Spleen (tissue), 11 donors: ENCODE measurements around the gene TEAD1. TPM values are rescaled to one million over a fixed set of nuclear protein-coding genes. Genes with fewer than 3 reads are reported as not detected.

ENCODE experiments used
- DNase-seq: peaks from one replicate; pipeline ENCODE4 v3.0.0-alpha.2; 2020
- H3K27ac ChIP-seq, 8 donors: fragments of 200-600 bp; sonication (generic) in 7 of 8; 1 replicate in 4 of 8; 2 replicates in 4 of 8; pipeline versions ENCODE4 v1.5.0 to v1.8.0; 2016 to 2021; ENCODE audit warnings: inconsistent platforms in 4 of 8, mild to moderate bottlenecking in 4 of 8, moderate library complexity in 1 of 8
- H3K27me3 ChIP-seq, 7 donors: fragments of 200-600 bp; sonication (generic) in 6 of 7; replicated peaks in 1 of 7; 1 replicate in 4 of 7; 2 replicates in 3 of 7; pipeline versions ENCODE4 v1.5.0 to v1.8.0; 2016 to 2021; ENCODE audit warnings: inconsistent platforms in 3 of 7, mild to moderate bottlenecking in 1 of 7
- H3K36me3 ChIP-seq, 6 donors: fragments of 200-600 bp; sonication (generic) in 5 of 6; 1 replicate in 4 of 6; 2 replicates in 2 of 6; pipeline versions ENCODE4 v1.5.0 to v1.8.0; 2016 to 2021; ENCODE audit warnings: inconsistent platforms in 2 of 6
- H3K4me1 ChIP-seq, 6 donors: fragments of 200-600 bp; sonication (generic) in 5 of 6; 1 replicate in 3 of 6; 2 replicates in 3 of 6; pipeline versions ENCODE4 v1.5.0 to v1.8.0; 2016 to 2021; ENCODE audit warnings: inconsistent platforms in 3 of 6
- H3K4me3 ChIP-seq, 8 donors: fragments of 200-600 bp; sonication (generic) in 7 of 8; 1 replicate in 4 of 8; 2 replicates in 4 of 8; pipeline versions ENCODE4 v1.5.0 to v1.8.0; 2016 to 2021; ENCODE audit warnings: inconsistent platforms in 4 of 8, mild to moderate bottlenecking in 4 of 8, moderate library complexity in 2 of 8
- H3K9me3 ChIP-seq, 8 donors: fragments of 200-600 bp; sonication (generic) in 7 of 8; 1 replicate in 4 of 8; 2 replicates in 4 of 8; pipeline versions ENCODE4 v1.5.0 to v1.8.0; 2016 to 2021; ENCODE audit warnings: inconsistent platforms in 4 of 8
- CTCF ChIP-seq, 11 experiments: fragments of 200-600 bp in 7 of 11; fragments of 450-650 bp in 4 of 11; sonication (generic) in 4 of 11; IDR thresholded peaks in 8 of 11; conservative IDR thresholded peaks in 3 of 11; 1 replicate in 7 of 11; 2 replicates in 4 of 11; pipeline versions ENCODE4 v1.4.0 to v1.8.0; 2016 to 2021; ENCODE audit warnings: antibody characterized with exemption in 11 of 11, inconsistent platforms in 4 of 11, mild to moderate bottlenecking in 1 of 11
- POLR2A ChIP-seq, 3 donors: fragments of 450-650 bp; IDR thresholded peaks; one replicate each; pipeline ENCODE4 v1.5.1; 2017; ENCODE audit warnings: antibody characterized with exemption in 3 of 3, mild to moderate bottlenecking in 1 of 3
- POLR2AphosphoS5 ChIP-seq, 3 donors: sonication (generic); formaldehyde crosslinking; IDR thresholded peaks; one replicate each; pipeline ENCODE4 v1.5.1; 2017; ENCODE audit warnings: antibody characterized with exemption in 3 of 3
- WGBS, 5 donors: extraction: QIAGEN DNeasy Blood & Tissue Kit in 3 of 5; methylation state at CpG; one replicate each; pipeline versions ENCODE4 v1.1.5 to v1.1.7; 2013 to 2018; 5-methylcytosine and 5-hydroxymethylcytosine counted together
- intact Hi-C: fragments of 100-400 bp; cut with DNase I; formaldehyde crosslinking; loops from one replicate; pipeline ENCODE4 v1.15.0; 2023; ENCODE audit warnings: low total_unique reads
- polyA plus RNA-seq, 3 donors: library from polyadenylated mRNA; stranded (reverse); fragments of 200-250 nt; gene quantifications; one replicate each; pipeline ENCODE4 v1.2.1, GENCODE V29; 2013
- small RNA-seq, 4 donors: library from RNA; depleted of rRNA; stranded (forward); fragments of <200 nt; gene quantifications; one replicate each; pipeline ENCODE3, GENCODE V24; 2016
- total RNA-seq, 7 donors: library from RNA; depleted of rRNA in 3 of 7; stranded (reverse); fragments of >200 nt in 3 of 7; fragmentation: NEBNext Ultra II Directional in 4 of 7; extraction: Animal tissue kit (Norgen Biotek cat#: 25700) in 4 of 7; gene quantifications; one replicate each; pipeline versions ENCODE4 v1.1.0 to v1.2.1, GENCODE V29; 2016 to 2021
- donor health status: healthy with polysubstance abuse.
- donor health status: DM: no; HTN: no; CAD: no; lungs with moderate emphysema.
- donor health status: DM: no; HTN: no; CAD: no.
- donor health status: Bipolar disorder and iron deficiency.
- donor health status: healthy.
- donor health status: DM: no; HTN: no; CAD: no.
- donor health status: DM: yes; HTN: yes; CAD: no.

TEAD1 gene
- total and polyA plus RNA-seq, 10 donors: 0.93 to 46.0 (median 18.6) TPM

GRCh38 chr11:12991426-12991825, 317.2 kb downstream of the TEAD1 start:
- intact Hi-C loops: no loop called here
- no peak for DNase-seq
- Histone ChIP-seq H3K4me1 (no peaks in the 10 kb centered on the region), H3K27me3 (peaks cover 0 to 7% (median 0%) of the 10 kb centered on the region in 7 donors), H3K9me3 (peaks cover 0 to 6% (median 0%) of the 10 kb centered on the region in 8 donors), H3K27ac (no peak overlapping the region), H3K4me3 (no peak overlapping the region), H3K36me3 (no peaks in the 10 kb centered on the region)
- TF ChIP-seq POLR2A (IDR thresholded peaks at IDR 0.05): no peak
- no peak for TF ChIP-seq POLR2AphosphoS5 (IDR thresholded peaks at IDR 0.05)
- TF ChIP-seq CTCF (IDR thresholded peaks at IDR 0.05 in 8 of 11, conservative IDR thresholded peaks at IDR 0.05 in 3 of 11): no peak
- WGBS, 5 donors: 86 to 100% (median 93%) methylated on average over 1 of the region's 1 CpG

GRCh38 chr11:12993626-12994025, 319.4 kb downstream of the TEAD1 start:
- TF ChIP-seq POLR2AphosphoS5 (IDR thresholded peaks at IDR 0.05): no peak
- no peak for TF ChIP-seq CTCF (IDR thresholded peaks at IDR 0.05 in 8 of 11, conservative IDR thresholded peaks at IDR 0.05 in 3 of 11)
- no peak for TF ChIP-seq POLR2A (IDR thresholded peaks at IDR 0.05)
- Histone ChIP-seq H3K27me3 (no peaks in the 10 kb centered on the region), H3K36me3 (no peaks in the 10 kb centered on the region), H3K27ac (no peak overlapping the region), H3K4me1 (no peaks in the 10 kb centered on the region), H3K9me3 (peaks cover 0 to 6% (median 0%) of the 10 kb centered on the region in 8 donors), H3K4me3 (no peak overlapping the region)
- intact Hi-C loops: no loop called here
- DNase-seq: no peak
- WGBS, 5 donors: 60 to 90% (median 79%) methylated on average over 1 of the region's 1 CpG

Small RNA genes lying within 50 kb of the gene (small RNA-seq; reads per million reads assigned to genes)
- 0 reads per million in 4 donors for gene RF00424
